Suprapubic skin (tissue), 4 donors: ENCODE measurements around the gene TRIM66. TPM values are rescaled to one million over a fixed set of nuclear protein-coding genes. Genes with fewer than 3 reads are reported as not detected.

Experiments
- DNase-seq, 2 donors: peaks; one replicate each; pipeline ENCODE4 v3.0.0-alpha.2; 2019; ENCODE audit warnings: low spot score in 2 of 2
- H3K27ac ChIP-seq: fragments of 200-600 bp; sonication (generic); one replicate; pipeline ENCODE4 v1.5.1; 2019
- H3K27me3 ChIP-seq: fragments of 200-600 bp; sonication (generic); one replicate; pipeline ENCODE4 v1.5.1; 2019
- H3K36me3 ChIP-seq: fragments of 200-600 bp; sonication (generic); one replicate; pipeline ENCODE4 v1.5.1; 2019
- H3K4me1 ChIP-seq: fragments of 200-600 bp; sonication (generic); one replicate; pipeline ENCODE4 v1.5.1; 2019
- H3K4me3 ChIP-seq: fragments of 200-600 bp; sonication (generic); one replicate; pipeline ENCODE4 v1.5.1; 2019; ENCODE audit warnings: mild to moderate bottlenecking
- H3K9me3 ChIP-seq: fragments of 200-600 bp; sonication (generic); one replicate; pipeline ENCODE4 v1.5.1; 2019
- CTCF ChIP-seq, 2 donors: fragments of 200-600 bp in 1 of 2; fragments of 450-650 bp in 1 of 2; sonication (generic) in 1 of 2; IDR thresholded peaks; one replicate each; pipeline ENCODE4 v1.5.1; 2016 to 2019; ENCODE audit warnings: antibody characterized with exemption in 2 of 2, mild to moderate bottlenecking in 1 of 2, moderate library complexity in 1 of 2
- EP300 ChIP-seq: sonication (generic); formaldehyde crosslinking; IDR thresholded peaks from one replicate; pipeline ENCODE4 v1.6.1; 2017; ENCODE audit warnings: antibody characterized with exemption
- POLR2A ChIP-seq, 2 donors: fragments of 450-650 bp; IDR thresholded peaks; one replicate each; pipeline ENCODE4 v1.6.1; 2017; ENCODE audit warnings: antibody characterized with exemption in 2 of 2, mild to moderate bottlenecking in 2 of 2, moderate library complexity in 2 of 2
- POLR2AphosphoS5 ChIP-seq, 3 donors: sonication (generic); formaldehyde crosslinking; IDR thresholded peaks; one replicate each; pipeline ENCODE4 v1.6.1; 2017; ENCODE audit warnings: antibody characterized with exemption in 3 of 3
- WGBS: methylation state at CpG from one replicate; pipeline ENCODE4 v1.1.5; 2018; 5-methylcytosine and 5-hydroxymethylcytosine counted together
- total RNA-seq, 4 donors: library from RNA; depleted of rRNA; stranded (reverse); fragments of >200 nt; gene quantifications; one replicate each; pipeline ENCODE4 v1.1.0, GENCODE V29; 2016

Gene TRIM66
- total RNA-seq, 4 donors from 2014 or later: 9.9 to 20.3 (median 11.7) TPM

DNA sequence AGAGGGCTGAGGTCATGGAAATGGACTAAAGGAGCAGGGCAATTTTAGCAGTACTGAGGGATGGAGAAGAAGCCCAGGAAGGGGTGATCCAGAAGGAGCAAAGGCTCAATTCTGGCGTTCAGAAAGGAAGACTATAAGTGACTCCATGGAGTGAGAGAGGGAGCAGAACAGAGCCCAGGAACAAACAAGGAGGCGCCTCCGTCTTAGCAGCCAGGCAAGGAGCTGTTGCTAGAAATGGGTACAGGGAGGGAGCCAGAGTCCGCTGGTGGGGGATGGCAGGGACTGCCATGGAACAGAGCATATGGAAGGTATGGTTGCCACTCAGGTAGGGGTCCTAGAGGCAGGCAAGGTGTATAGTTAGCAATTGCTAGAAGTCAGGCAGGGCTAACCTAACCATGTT, 68.0 kb downstream of the TRIM66 start:
- Histone ChIP-seq H3K27me3 (no peaks in the 10 kb centered on the region), H3K36me3 (peaks cover 38% of the 10 kb centered on the region), H3K9me3 (no peaks in the 10 kb centered on the region), H3K4me1 (peaks cover 6% of the 10 kb centered on the region), H3K27ac (no peak overlapping the region), H3K4me3 (no peak overlapping the region)
- WGBS: 89% methylated on average over 4 of the region's 4 CpGs
- TF ChIP-seq POLR2AphosphoS5 (IDR thresholded peaks at IDR 0.05) (no peak), POLR2A (IDR thresholded peaks at IDR 0.05) (no peak), EP300 (no peak), CTCF (IDR thresholded peaks at IDR 0.05) (no peak)
- no peak for DNase-seq

GRCh38 chr11:8613036-8613435, 69.4 kb downstream of the TRIM66 start:
- H3K36me3 ChIP-seq: peaks cover 23% of the 10 kb centered on the region

GRCh38 chr11:8612522-8612921, 69.9 kb downstream of the TRIM66 start:
- Histone ChIP-seq H3K27me3 (no peaks in the 10 kb centered on the region), H3K36me3 (peaks cover 18% of the 10 kb centered on the region), H3K4me1 (peaks cover 6% of the 10 kb centered on the region), H3K4me3 (no peak overlapping the region), H3K27ac (no peak overlapping the region), H3K9me3 (no peaks in the 10 kb centered on the region)
- no peak for DNase-seq
- TF ChIP-seq POLR2AphosphoS5 (IDR thresholded peaks at IDR 0.05) (no peak), CTCF (IDR thresholded peaks at IDR 0.05) (no peak), EP300 (no peak), POLR2A (IDR thresholded peaks at IDR 0.05) (no peak)
- WGBS: 65% methylated on average over 4 of the region's 5 CpGs

More at GRCh38 chr11:8613036-8613435, 69.4 kb downstream of the TRIM66 start:
- Histone ChIP-seq H3K27me3 (no peaks in the 10 kb centered on the region), H3K9me3 (no peaks in the 10 kb centered on the region), H3K27ac (no peak overlapping the region), H3K4me1 (peaks cover 6% of the 10 kb centered on the region), H3K4me3 (no peak overlapping the region)
- DNase-seq: no peak
- WGBS: 79% methylated on average over 1 of the region's 1 CpG
- TF ChIP-seq POLR2AphosphoS5 (IDR thresholded peaks at IDR 0.05) (no peak), EP300 (no peak), CTCF (IDR thresholded peaks at IDR 0.05) (no peak), POLR2A (IDR thresholded peaks at IDR 0.05) (no peak)

- Histone ChIP-seq H3K4me1 (peaks cover 6% of the 10 kb centered on the region), H3K27ac (no peak overlapping the region), H3K36me3 (peaks cover 6% of the 10 kb centered on the region), H3K4me3 (no peak overlapping the region), H3K9me3 (no peaks in the 10 kb centered on the region), H3K27me3 (no peaks in the 10 kb centered on the region)
- TF ChIP-seq POLR2AphosphoS5 (IDR thresholded peaks at IDR 0.05) (no peak), POLR2A (IDR thresholded peaks at IDR 0.05) (no peak), CTCF (IDR thresholded peaks at IDR 0.05) (no peak), EP300 (no peak)
- DNase-seq: no peak
- WGBS: 36% methylated on average over 7 of the region's 7 CpGs
Observed at GRCh38 chr11:8610532-8611116, 71.8 kb downstream of the TRIM66 start.

DNA sequence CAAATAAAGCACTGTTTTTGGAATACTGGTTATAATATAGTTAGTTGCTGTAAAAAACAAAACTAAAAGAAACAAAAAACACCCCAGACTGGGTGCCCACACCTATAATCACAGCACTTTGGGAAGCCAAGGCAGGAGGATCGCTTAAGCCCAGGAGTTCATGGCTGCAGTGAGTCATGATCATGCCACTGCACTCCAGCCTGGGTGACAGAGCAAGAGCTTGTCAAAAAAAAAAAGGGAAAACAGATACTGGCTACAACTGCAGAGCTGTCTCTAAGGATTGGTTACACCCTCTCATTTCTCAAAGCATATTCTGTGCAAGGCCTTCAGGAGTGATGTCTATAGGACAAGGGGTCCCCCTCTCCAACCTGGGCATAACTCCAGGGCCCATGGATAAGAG, 73.8 kb downstream of the TRIM66 start:
- no peaks in the 10 kb centered on the region for H3K27me3 ChIP-seq
- H3K36me3 ChIP-seq: no peaks in the 10 kb centered on the region
- no peak overlapping the region for H3K27ac ChIP-seq
- no peaks in the 10 kb centered on the region for H3K9me3 ChIP-seq
- no peak overlapping the region for H3K4me3 ChIP-seq
- TF ChIP-seq POLR2A (IDR thresholded peaks at IDR 0.05) (no peak), CTCF (IDR thresholded peaks at IDR 0.05) (no peak), EP300 (no peak), POLR2AphosphoS5 (IDR thresholded peaks at IDR 0.05) (no peak)
- H3K4me1 ChIP-seq: peaks cover 17% of the 10 kb centered on the region
- no peak for DNase-seq
- WGBS: 55% methylated on average over 1 of the region's 1 CpG
